ENCODE data around the gene SLC35B1. TPM values are rescaled to one million over a fixed set of nuclear protein-coding genes. Genes with fewer than 3 reads are reported as not detected.

The SLC35B1 gene
- total RNA-seq: 10 to 100 TPM; 29.6 to 46.5 (median 42.8) TPM

- WGBS, 2 donors: 1% methylated on average over 32 to 50 of the region's 53 CpGs
- peak within 1 kb of the TSS; percentile 85 to 98 (median 92) for H3K4me3 ChIP-seq
- peak within 1 kb of the TSS; percentile 85 to 98 (median 90) for H3K27ac ChIP-seq
- peaks cover 2 to 50% (median 18%) of the 10 kb centered on the region in 3 donors for H3K36me3 ChIP-seq
- TF ChIP-seq EP300 (IDR thresholded peaks at IDR 0.05) (peak; percentile 91 to 92), CTCF (IDR thresholded peaks at IDR 0.05) (peak; percentile 69 to 84 (median 73)), POLR2A (IDR thresholded peaks at IDR 0.05) (peak in 1 of 2 donors; percentile 51)
- H3K27me3 ChIP-seq: no peaks in the 10 kb centered on the region
- H3K9me3 ChIP-seq: no peaks in the 10 kb centered on the region
- peak; percentile 98 for DNase-seq (ENCODE audit: low spot score in 2 of 2)
- peaks cover 0 to 44% (median 19%) of the 10 kb centered on the region in 4 donors for H3K4me1 ChIP-seq
Measured at GRCh38 chr17:49707608-49708514, at the start of gene SLC35B1. Gene SLC35B1, minus strand, starts transcription at chr17:49707964. Its CDS starts 131 bp downstream, at chr17:49707833.

- Histone ChIP-seq H3K27ac (peak overlapping the region in 1 of 4 donors; percentile 29), H3K4me3 (no peak overlapping the region), H3K4me1 (peaks cover 0 to 25% (median 12%) of the 10 kb centered on the region in 4 donors), H3K36me3 (peaks cover 0 to 5% (median 0%) of the 10 kb centered on the region in 3 donors), H3K27me3 (no peaks in the 10 kb centered on the region), H3K9me3 (no peaks in the 10 kb centered on the region)
- TF ChIP-seq EP300 (IDR thresholded peaks at IDR 0.05) (no peak), CTCF (IDR thresholded peaks at IDR 0.05) (no peak), POLR2A (IDR thresholded peaks at IDR 0.05) (no peak)
- DNase-seq (ENCODE audit: low spot score in 2 of 2): no peak
- WGBS, 2 donors: 44 to 47% methylated on average over 6 of the region's 6 CpGs
Measured at GRCh38 chr17:49757151-49757777, 49.5 kb upstream of the SLC35B1 start.

- no peak for DNase-seq (ENCODE audit: low spot score in 2 of 2)
- peaks cover 0 to 5% (median 0%) of the 10 kb centered on the region in 3 donors for H3K36me3 ChIP-seq
- no peak overlapping the region for H3K4me3 ChIP-seq
- no peaks in the 10 kb centered on the region for H3K27me3 ChIP-seq
- no peaks in the 10 kb centered on the region for H3K9me3 ChIP-seq
- H3K27ac ChIP-seq: peak overlapping the region in 1 of 4 donors; percentile 29
- H3K4me1 ChIP-seq: peaks cover 0 to 24% (median 8%) of the 10 kb centered on the region in 4 donors
- TF ChIP-seq CTCF (IDR thresholded peaks at IDR 0.05): no peak
- no peak for TF ChIP-seq EP300 (IDR thresholded peaks at IDR 0.05)
- no peak for TF ChIP-seq POLR2A (IDR thresholded peaks at IDR 0.05)
- WGBS, 2 donors: 83 to 86% methylated on average over 9 of the region's 9 CpGs
Measured at GRCh38 chr17:49756323-49757150, 48.8 kb upstream of the SLC35B1 start.

- WGBS, 2 donors: 69 to 72% methylated on average over 4 of the region's 4 CpGs
- Histone ChIP-seq H3K27me3 (no peaks in the 10 kb centered on the region), H3K4me1 (peaks cover 0 to 24% (median 8%) of the 10 kb centered on the region in 4 donors), H3K36me3 (peaks cover 0 to 5% (median 0%) of the 10 kb centered on the region in 3 donors), H3K4me3 (no peak overlapping the region), H3K27ac (no peak overlapping the region), H3K9me3 (no peaks in the 10 kb centered on the region)
- TF ChIP-seq EP300 (IDR thresholded peaks at IDR 0.05): no peak
- no peak for TF ChIP-seq POLR2A (IDR thresholded peaks at IDR 0.05)
- no peak for DNase-seq (ENCODE audit: low spot score in 2 of 2)
Measured at GRCh38 chr17:49755663-49756283, 48.0 kb upstream of the SLC35B1 start.

GRCh38 chr17:49753959-49754391 lies 46.2 kb upstream of the SLC35B1 start:
- H3K4me3 ChIP-seq: no peak overlapping the region
- no peak for DNase-seq (ENCODE audit: low spot score in 2 of 2)
- H3K27me3 ChIP-seq: no peaks in the 10 kb centered on the region
- H3K27ac ChIP-seq: no peak overlapping the region
- no peak for TF ChIP-seq POLR2A (IDR thresholded peaks at IDR 0.05)
- TF ChIP-seq EP300 (IDR thresholded peaks at IDR 0.05): no peak
- no peak for TF ChIP-seq CTCF (IDR thresholded peaks at IDR 0.05)
- 85 to 90% methylated on average over 8 of the region's 8 CpGs for WGBS, 2 donors
- no peaks in the 10 kb centered on the region for H3K9me3 ChIP-seq
- peaks cover 0 to 24% (median 8%) of the 10 kb centered on the region in 4 donors for H3K4me1 ChIP-seq
- peaks cover 0 to 5% (median 0%) of the 10 kb centered on the region in 3 donors for H3K36me3 ChIP-seq
